GM19239 (cell line): ENCODE data around the gene TM9SF3.

Experiments
- DNase-seq: peaks from one replicate; pipeline ENCODE4 v3.0.0; 2011; ENCODE audit warnings: low spot score; ENCODE audit not compliant: insufficient read length
- FAIRE-seq: peaks from 2 replicates; lab custom pipeline; 2011; peaks lifted over from hg19 to GRCh38; lab: Jason Lieb, UNC

The TM9SF3 gene

DNA sequence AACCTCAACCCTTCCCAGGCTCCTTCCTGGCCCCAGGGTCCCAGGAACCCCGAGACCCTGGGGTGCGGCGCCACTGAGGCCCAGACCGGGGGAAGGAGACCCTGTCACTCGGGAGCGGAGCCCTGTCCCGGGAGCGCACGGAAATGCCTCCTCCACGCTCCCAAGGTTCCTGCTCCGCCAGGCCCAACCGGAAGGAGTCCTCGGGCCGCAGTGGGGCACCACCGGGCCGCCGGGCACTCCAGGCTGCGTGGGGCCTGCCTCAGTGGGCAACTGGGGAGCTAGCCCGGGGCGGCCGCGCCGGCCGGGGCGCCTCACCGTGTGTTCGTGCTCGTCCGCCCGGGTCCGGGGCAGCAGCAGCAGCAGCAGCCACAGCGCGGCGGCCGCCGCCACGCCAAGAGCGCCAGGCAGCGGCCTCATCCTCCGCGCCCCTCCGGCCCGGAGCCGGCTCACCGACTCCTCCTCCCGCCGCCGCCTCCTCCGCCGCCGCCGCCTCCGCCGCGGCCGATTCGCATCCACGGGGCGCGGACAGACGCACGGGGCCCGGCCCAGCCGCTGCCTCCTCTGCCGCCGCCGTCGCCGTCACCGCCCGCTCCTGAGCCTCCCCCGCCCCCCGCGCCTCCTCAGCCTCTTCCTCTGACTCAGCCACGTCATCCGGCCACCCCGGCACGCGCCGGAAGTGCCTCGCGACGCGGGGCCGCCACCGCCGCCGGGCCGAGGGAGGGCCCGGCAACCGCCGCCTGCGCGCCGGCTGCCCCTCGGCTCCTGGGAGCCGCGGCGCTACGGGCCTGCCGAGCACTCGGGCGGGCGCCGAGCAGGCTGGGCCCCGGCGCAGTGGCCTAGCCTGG lies at the start of gene TM9SF3:
TSS of gene TM9SF3 (minus strand) at position 594 of the 845 bp plus-strand sequence. CDS start at position 417, 177 bp downstream.
- FAIRE-seq = peak; percentile 39

GRCh38 chr10:96636551-96636950 lies 49.7 kb upstream of the TM9SF3 start:
- no peak for FAIRE-seq
- DNase-seq = no peak

More for the DNA sequence above, at the start of gene TM9SF3:
- DNase-seq = peak; percentile 80

GRCh38 chr10:96632974-96633710 lies 46.3 kb upstream of the TM9SF3 start:
- DNase-seq (no peak), FAIRE-seq (peak; percentile 11)

DNA sequence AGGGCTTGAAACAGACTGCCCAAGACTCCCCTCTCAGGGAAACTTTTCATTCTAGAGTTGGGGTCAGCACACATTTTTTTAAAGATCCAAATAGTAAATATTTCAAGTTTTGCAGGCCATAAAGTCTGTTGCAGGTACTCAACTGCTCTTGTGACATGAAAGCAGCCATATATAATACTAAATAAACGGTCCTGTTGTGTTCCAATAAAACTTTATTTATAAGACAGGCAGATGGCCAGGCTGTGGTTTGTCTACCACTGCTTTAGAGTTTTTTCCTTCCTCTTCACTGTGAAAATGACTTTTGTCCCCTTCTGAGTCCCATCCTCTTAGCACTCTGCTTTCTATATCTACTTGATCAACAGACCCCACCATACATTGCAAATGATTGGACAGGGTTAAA lies 40.5 kb upstream of the TM9SF3 start:
- DNase-seq (no peak), FAIRE-seq (no peak)

- no peak for DNase-seq
- FAIRE-seq = no peak
Measured at GRCh38 chr10:96626795-96627194, 40.0 kb upstream of the TM9SF3 start.

DNA sequence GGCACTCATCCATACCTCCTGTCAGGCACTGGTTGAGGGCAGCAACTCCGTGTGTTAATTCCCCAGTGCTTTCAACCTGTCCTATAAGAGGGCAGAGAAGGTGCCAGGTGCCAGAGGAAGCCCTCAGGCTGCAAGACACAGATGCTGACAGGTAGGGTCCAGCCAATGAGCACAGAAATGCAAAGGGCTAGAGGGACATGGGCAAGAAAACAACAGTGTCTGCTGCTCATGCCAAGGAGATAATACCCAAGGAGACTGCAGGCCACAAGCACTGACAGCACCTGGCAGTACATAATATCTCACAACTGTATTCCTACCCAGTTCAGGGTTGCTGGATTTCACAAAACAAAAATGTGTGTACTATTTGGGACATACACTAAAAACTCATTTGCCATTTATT lies 38.4 kb upstream of the TM9SF3 start:
- DNase-seq (no peak), FAIRE-seq (no peak)

DNA sequence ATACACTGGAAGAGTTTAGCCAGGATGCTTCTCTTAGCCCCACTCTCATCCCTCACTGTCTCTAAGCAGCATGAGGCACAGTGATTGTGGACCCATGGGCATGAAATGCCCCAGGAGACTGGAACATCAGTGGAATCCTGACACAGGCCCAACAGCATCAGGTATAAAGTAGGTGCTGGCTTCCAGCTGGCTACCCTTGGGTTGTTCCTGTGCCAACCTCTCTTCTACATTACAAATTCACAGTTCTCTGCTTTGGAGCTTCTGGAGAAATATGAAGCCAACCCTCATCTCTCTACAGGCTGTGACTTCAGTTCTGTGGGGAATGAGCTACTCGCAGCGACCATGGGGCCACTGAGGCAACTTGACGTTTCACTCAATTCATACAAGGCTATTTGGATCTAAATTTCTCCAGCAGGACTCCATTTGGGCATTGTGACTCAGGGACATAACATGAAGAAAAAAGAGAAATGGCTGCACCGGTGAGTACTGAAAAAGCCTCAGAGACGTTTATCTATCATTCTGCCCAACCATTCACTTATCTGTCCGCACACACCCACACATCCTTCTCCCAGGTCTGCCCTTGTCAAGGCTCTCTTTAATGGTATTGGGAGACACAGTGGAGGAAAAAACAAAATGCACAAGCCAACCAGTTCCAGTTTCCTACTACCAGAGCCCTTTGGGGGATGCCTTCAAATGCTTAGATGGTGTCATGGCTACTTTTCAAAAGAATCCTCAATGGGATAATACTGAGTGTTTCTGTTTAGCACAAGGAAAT lies 35.4 kb upstream of the TM9SF3 start:
- FAIRE-seq (no peak), DNase-seq (no peak)

DNA sequence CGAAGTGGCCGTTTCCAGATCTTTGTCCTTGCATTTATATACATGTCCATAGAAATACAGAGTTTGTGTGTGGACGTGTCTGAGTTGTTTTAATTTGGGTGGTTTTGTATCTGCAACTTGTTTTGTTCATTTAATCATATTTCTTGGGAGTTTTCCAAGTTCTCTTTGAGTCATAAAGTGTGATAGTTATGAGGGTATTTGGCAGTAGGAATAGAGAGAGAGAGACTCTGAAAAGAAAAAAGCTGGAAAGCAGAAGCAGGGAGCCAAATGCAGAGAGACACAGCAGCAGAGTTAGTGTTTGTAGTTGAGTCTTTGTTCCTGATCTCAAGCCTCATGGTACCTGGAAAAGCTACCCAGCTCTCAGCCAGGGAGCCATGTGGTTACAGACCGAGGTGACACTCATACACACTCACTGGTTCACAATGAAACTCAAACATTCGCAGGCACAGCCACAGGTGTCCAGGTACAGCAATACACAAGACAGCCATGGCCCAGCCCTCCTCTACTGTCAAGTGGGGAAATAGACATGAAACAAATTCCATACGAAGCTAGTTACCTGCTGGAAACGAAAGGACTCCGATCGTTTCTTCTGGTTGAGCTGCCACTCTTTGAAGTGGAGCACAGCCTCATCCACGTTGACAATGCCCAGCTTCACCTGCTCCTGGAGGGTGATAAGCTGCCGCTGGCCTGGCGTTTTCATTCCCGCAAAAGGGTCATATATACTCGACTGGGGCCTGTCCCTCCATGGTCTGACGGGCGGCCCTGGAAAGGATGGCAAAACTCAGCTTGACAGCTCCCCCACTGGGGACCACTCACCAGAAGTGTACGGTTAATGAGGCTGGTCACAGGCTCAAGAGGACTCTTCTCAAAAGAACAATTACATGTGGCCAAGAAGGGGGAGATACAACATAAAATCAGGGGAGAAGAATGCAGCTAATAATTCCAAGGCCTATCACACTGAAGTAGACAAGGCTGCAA lies 33.3 kb upstream of the TM9SF3 start:
- DNase-seq (no peak), FAIRE-seq (no peak)

DNA sequence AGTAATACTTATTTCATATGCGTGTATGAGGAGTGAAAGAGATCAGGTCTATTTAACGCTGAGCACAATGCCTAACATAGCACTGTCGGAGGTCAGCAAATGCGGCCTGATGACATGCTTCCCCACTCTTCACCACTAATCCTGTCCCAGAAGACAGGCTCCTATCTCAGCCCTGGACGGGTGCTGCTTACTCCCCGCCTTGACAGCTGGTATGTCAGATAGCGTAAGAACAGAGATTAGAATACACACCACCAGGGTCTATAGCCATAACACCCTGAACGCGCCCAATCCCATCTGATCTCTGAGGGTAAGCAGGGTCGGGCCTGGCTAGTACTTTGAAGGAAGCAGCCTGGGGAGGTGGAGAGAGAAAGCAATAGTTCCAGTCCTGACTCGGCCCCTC lies 32.3 kb upstream of the TM9SF3 start:
- FAIRE-seq = no peak
- no peak for DNase-seq

DNA sequence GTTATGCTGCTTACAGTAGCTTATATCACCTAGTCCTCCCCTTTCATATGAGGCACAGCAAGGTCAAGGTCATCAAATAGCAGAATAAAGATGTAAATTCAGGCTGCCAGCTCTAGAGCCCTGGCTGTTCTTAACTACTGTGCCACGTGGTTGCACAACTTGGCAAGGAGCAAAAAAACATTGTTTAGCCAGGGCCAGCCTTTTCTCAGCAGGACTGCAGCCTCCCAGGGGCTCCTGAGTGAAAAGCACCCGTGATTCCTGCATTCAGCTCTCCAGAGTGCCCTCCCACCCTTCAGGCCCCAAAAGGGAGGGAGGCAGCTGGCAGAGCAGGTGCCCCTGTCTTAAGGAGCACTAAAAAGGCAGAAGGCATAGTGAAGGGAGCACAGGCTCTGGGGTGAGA lies 31.8 kb upstream of the TM9SF3 start:
- no peak for DNase-seq
- no peak for FAIRE-seq

DNA sequence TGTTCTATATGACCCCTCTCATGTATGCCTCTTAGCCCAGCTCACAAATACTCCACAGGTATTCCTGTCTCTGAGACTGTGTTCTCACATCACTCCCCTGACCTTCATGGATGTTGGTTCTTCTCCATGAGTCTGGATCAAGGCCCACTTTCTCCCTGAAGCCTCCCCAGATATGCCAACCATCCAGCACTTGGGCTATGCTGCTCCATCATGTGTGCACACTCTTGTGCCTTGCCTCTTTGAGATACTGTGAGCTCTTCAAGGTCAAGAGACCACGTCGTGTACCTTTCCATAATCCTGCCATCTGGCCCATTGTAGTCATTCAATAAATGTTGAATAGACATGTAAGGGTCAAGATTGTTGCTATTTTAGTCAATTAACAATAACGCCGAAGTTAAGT lies 30.1 kb upstream of the TM9SF3 start:
- no peak for FAIRE-seq
- DNase-seq = no peak

DNA sequence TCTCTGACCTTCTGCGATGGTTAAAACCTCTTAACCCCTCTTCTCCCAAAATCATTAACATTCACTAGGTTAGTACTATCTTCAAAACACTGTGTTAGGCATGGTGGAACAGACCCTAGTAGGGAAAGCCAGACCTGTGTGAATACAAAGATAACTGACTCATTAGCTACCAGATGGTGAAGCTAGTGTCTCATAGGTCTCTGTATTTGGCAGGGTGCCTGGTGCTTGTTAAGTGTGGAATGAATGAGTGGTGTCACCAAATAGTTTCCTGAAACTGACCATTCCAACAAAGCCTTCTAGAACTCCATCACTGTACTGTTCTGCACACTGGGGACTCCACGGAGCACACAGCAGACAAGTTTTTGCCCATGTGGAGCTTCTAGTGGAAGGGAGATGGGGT lies 27.7 kb upstream of the TM9SF3 start:
- FAIRE-seq = no peak
- no peak for DNase-seq

DNA sequence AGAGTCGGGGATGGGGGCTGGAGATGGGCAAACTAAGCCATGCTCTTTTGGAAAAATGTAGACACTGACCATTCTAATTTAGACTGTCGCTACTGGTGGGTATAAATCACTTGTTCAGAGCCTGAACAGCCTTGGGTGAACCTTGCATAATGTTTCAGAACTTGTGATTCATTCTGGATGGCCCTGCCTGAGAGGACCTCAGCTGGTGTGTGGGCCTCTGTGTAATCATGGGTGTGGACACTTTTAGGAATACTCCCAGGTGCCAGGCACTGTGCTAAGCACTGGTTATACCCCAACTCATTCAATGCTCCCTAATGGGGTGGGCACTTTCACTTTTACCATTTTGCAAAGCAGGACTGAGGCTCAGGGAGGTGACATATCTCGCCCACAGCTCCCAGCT lies 26.8 kb upstream of the TM9SF3 start:
- no peak for FAIRE-seq
- DNase-seq = no peak

DNA sequence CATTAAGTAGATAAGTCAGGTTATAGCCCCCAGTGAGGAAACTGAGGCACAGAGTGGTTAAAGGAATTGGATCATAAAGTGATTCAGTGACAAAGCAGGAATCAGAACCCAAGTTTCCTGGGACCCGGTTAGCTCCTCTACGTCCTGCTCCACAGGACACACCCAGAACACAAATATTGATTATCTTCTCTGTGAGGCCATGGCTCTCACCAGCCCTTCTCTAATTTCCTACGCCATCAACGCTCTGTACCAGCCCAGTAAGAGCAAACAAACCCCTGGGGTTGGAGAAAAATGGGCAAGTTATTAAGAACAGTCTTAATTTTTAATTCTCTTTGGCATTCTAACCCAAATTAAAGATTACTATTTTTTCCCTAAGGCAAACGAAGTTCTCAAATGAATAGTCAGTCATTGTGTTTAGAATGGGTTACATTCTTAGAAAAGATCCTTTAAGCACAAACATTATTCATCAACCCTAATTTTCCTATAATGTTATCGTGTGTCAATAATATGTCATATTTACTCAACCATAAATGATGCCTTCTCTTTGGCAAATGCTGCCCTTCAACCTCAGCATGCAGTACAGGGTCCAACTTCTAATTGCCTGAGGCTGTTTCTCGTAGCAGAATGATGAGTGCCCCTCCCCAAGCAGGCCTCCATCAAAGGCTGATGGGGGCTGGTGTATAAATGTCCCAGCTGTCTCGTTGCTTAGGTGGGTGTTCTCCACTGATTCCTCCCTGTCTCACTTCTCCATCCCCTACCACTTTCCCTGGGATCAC lies 25.4 kb upstream of the TM9SF3 start:
- FAIRE-seq = no peak
- DNase-seq = no peak

DNA sequence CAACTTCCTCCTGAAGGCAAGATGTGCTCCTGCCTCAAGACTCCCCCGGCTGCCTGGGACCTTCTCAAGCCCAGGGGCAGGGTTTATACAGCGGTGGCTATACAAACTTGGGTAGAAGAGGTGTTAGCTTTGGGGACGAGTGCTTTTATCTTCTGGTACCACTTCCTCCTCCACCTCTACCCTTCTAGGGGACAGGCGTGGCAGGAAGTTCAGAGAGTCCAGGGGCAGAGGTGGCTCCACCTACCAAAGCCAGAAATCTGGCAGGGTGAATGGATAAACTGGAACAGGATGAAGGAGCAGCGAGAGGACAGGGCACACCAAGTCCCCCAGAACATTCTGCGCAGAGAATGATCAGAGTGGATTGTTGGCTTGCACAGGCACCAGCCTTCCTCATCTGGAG lies 24.0 kb upstream of the TM9SF3 start:
- no peak for DNase-seq
- FAIRE-seq = no peak

DNA sequence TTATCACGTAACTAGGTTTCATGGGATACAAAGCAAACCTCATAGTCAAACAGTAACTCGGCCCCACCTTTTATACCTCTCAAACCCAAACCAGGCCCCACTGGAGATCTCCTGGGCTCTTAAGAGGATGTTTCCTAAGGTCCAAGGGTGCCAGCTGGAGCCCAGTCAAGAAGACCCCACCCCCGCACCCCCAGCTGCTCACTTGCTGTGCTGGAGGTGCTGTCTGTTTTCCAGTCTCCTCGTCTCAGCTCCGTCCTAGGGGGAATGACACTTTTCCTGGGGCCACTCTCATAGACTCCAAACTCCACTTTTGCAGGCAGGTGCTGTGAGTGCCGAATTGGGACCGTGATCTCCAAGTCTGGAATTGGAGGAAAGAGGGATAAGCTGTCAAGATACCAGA lies 22.7 kb upstream of the TM9SF3 start:
- FAIRE-seq (no peak), DNase-seq (no peak)

DNA sequence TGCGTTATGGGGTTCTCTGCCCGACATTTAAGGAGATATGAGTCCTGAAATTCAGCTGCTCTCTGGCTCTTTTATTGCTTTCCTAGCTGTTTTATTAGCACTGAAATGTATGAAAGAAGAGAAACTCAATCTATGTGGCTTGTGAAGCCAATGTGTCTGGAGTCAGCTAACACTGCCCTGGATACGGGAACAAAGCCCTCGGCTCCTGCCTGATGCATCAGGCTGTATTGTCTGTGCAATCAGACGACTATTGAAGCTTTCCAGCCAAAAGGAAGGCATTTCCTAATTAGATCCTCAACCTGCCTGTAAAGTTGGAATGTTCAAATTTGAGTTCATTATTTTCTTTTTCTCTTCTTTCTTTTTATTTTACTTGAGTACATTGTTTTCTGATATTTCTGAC lies 22.0 kb upstream of the TM9SF3 start:
- DNase-seq (no peak), FAIRE-seq (no peak)

DNA sequence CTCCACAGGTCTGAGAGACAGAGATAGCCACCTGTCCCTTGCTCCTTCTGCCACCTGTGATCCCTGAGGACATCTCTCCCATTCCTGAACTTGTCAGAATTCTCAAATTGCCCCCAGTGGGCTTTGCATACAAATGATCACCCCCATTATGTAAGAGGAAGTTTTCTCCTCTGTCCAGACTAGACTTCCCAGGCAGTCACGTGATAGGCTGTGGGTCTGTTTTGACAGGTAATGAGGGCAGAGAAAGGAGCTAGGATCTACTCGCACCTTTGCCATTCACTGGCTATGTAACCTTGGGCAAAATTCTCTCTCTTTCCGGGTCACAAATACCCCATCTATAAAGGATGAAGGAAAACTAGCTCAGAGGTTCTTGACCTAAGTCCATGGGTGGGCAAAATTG lies 21.4 kb upstream of the TM9SF3 start:
- FAIRE-seq = no peak
- DNase-seq = no peak

DNA sequence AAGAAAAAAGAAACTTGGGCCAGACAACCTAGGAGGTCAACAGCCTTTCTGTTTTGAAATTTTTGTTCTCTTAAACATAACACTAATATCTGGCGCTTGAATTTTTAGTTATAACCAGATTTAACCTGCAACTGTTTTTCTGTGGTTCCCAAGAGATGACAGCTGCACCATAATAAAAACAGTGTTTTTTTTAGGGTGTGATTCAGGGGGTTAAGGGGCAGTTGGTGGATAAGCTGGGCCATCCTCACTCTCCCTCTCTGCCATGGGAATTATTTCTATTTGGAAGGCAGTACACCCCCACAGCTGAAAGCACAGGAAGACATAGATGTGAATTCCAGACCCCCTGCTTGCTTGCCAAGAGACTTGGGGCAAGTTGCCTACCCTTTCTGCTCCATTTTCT lies 20.1 kb upstream of the TM9SF3 start:
- FAIRE-seq (no peak), DNase-seq (no peak)
